HG03342 (cell line): Measurements from ENCODE around the gene JMJD1C.
"Not testable (repeated sequence)": the region's sequence is repeated elsewhere in the genome, so short reads cannot be mapped to it uniquely, and the experiment has no call there.

ENCODE experiments used
- ATAC-seq: cut with Tn5 transposase; IDR thresholded peaks from one replicate; pipeline ENCODE4 v1.9.1; 2021; ENCODE audit warnings: mild to moderate bottlenecking, moderate library complexity; ENCODE audit not compliant: unreplicated experiment

The JMJD1C gene

GRCh38 chr10:63197344-63198092 is 268.3 kb downstream of the JMJD1C start:
- no peak for ATAC-seq

- no peak for ATAC-seq
These were observed 273.0 kb downstream of the JMJD1C start for GRCh38 chr10:63192826-63193225.

- ATAC-seq = no peak
These were observed 290.2 kb downstream of the JMJD1C start for GRCh38 chr10:63175534-63175933.

- ATAC-seq = peak; percentile 98
These were observed 292.1 kb downstream of the JMJD1C start for GRCh38 chr10:63173468-63174232.

GRCh38 chr10:63171926-63172325 is 293.9 kb downstream of the JMJD1C start:
- no peak for ATAC-seq

- no peak for ATAC-seq
These were observed 294.4 kb downstream of the JMJD1C start for GRCh38 chr10:63171255-63171855.

GRCh38 chr10:63169624-63170023 is 296.2 kb downstream of the JMJD1C start:
- no peak for ATAC-seq

GRCh38 chr10:63168821-63169462 is 296.8 kb downstream of the JMJD1C start:
- ATAC-seq = no peak

GRCh38 chr10:63166742-63167258 is 299.0 kb downstream of the JMJD1C start:
- ATAC-seq = peak; percentile 63

- ATAC-seq = no peak
These were observed 300.5 kb downstream of the JMJD1C start for GRCh38 chr10:63165249-63165648.

GRCh38 chr10:63164166-63164623 is 301.6 kb downstream of the JMJD1C start:
- no peak for ATAC-seq

GRCh38 chr10:63161592-63161991 is 304.2 kb downstream of the JMJD1C start:
- ATAC-seq = no peak

GRCh38 chr10:63157845-63158624 is 307.7 kb downstream of the JMJD1C start:
- peak; percentile 70 for ATAC-seq

- no peak for ATAC-seq
These were observed 309.5 kb downstream of the JMJD1C start for GRCh38 chr10:63156236-63156635.

- no peak for ATAC-seq
These were observed 310.3 kb downstream of the JMJD1C start for GRCh38 chr10:63155388-63156020.

GRCh38 chr10:63154546-63155387 is 311.0 kb downstream of the JMJD1C start:
- no peak for ATAC-seq

GRCh38 chr10:63153868-63154545 is 311.8 kb downstream of the JMJD1C start:
- not testable (repeated sequence) for ATAC-seq

GRCh38 chr10:63150745-63151144 is 315.0 kb downstream of the JMJD1C start:
- no peak for ATAC-seq
